PFSK-1 (cell line): ENCODE data around the gene RIPOR1.

ENCODE experiments used
- POLR2AphosphoS5 ChIP-seq: IDR thresholded peaks from 2 replicates; pipeline ENCODE4 v1.6.1; 2012; ENCODE audit warnings: low read depth, mild to moderate bottlenecking, control low read depth, low read length, moderate library complexity
- TAF1 ChIP-seq: IDR thresholded peaks from 2 replicates; pipeline ENCODE4 v1.6.1; 2012; ENCODE audit warnings: low read length, control low read depth, borderline replicate concordance; ENCODE audit not compliant: insufficient read depth

- no peak for TF ChIP-seq TAF1
- TF ChIP-seq POLR2AphosphoS5, result no peak
These were observed 46.2 kb upstream of the RIPOR1 start for GRCh38 chr16:67482233-67482924.
